NCI-H2107 treated with DMSO at 0.1 percent for 48 hours (cell line): ENCODE results near the gene MCAT.
"Not testable (repeated sequence)": the region's sequence is repeated elsewhere in the genome, so short reads cannot be mapped to it uniquely, and the experiment has no call there.

ENCODE experiments used
- DNase-seq: peaks from one replicate; lab custom pipeline; 2025; ENCODE audit not compliant: unreplicated experiment; lab: John Stamatoyannopoulos, UW

MCAT gene

GRCh38 chr22:43154887-43155536 is 11.8 kb upstream of the MCAT start:
- no peak for DNase-seq

- DNase-seq = no peak
Measured at GRCh38 chr22:43153899-43154298, 10.7 kb upstream of the MCAT start.

- no peak for DNase-seq
Measured at GRCh38 chr22:43152357-43153071, 9.3 kb upstream of the MCAT start.

- no peak for DNase-seq
Measured at GRCh38 chr22:43152003-43152356, 8.8 kb upstream of the MCAT start.

GRCh38 chr22:43151251-43152002 is 8.2 kb upstream of the MCAT start, which contains the start of gene TSPO:
Gene TSPO, plus strand, starts transcription at chr22:43151559. Its CDS starts 7,680 bp downstream, at chr22:43159239.
- DNase-seq = no peak

- DNase-seq = no peak
Measured at GRCh38 chr22:43150731-43151206, 7.6 kb upstream of the MCAT start.

GRCh38 chr22:43148581-43148980 is 5.4 kb upstream of the MCAT start:
- DNase-seq = no peak

GRCh38 chr22:43147821-43148220 is 4.6 kb upstream of the MCAT start:
- no peak for DNase-seq

- not testable (repeated sequence) for DNase-seq
Measured at GRCh38 chr22:43146332-43146731, 3.1 kb upstream of the MCAT start.

- not testable (repeated sequence) for DNase-seq
Measured at GRCh38 chr22:43145371-43145770, 2.2 kb upstream of the MCAT start.

- DNase-seq = no peak
Measured at GRCh38 chr22:43144949-43145348, 1.8 kb upstream of the MCAT start.

- DNase-seq = no peak
Measured at GRCh38 chr22:43136801-43137200, 6.4 kb downstream of the MCAT start.

GRCh38 chr22:43136255-43136654 is 6.9 kb downstream of the MCAT start:
- DNase-seq = no peak

- no peak for DNase-seq
Measured at GRCh38 chr22:43135565-43135964, 7.6 kb downstream of the MCAT start.

GRCh38 chr22:43134553-43134952 is 8.6 kb downstream of the MCAT start:
- DNase-seq = no peak

GRCh38 chr22:43133401-43133800 is 9.8 kb downstream of the MCAT start:
- no peak for DNase-seq

GRCh38 chr22:43131773-43132501 is 11.3 kb downstream of the MCAT start:
- DNase-seq = no peak

- no peak for DNase-seq
Measured at GRCh38 chr22:43129426-43130425, 13.5 kb downstream of the MCAT start.

- peak; percentile 58 for DNase-seq
Measured at GRCh38 chr22:43128928-43129424, 14.2 kb downstream of the MCAT start.

GRCh38 chr22:43128116-43128515 is 15.1 kb downstream of the MCAT start:
- DNase-seq = no peak
